Neural cell (in vitro differentiated cells): ENCODE measurements around the gene TEX14. TPM values are rescaled to one million over a fixed set of nuclear protein-coding genes. Genes with fewer than 3 reads are reported as not detected.

Experiments used
- H2AFZ ChIP-seq: fragments of 200-600, 300-800 bp; sonication (generic), shearing (Covaris generic); 2 replicates; pipeline ENCODE4 v1.6.0; 2014; ENCODE audit warnings: low read depth, mild to moderate bottlenecking, antibody characterized with exemption, low read length, moderate library complexity
- H3F3A ChIP-seq: fragments of 200-600 bp; shearing (Covaris generic); 2 replicates; pipeline ENCODE4 v1.6.1; 2016; ENCODE audit warnings: mild to moderate bottlenecking, moderate library complexity, mixed read lengths, antibody characterized with exemption, low read length; ENCODE audit not compliant: insufficient read depth, poor library complexity, severe bottlenecking
- H3K27ac ChIP-seq: fragments of 200-600, 300-800 bp; sonication (generic), shearing (Covaris generic); 2 replicates; pipeline ENCODE4 v1.5.1; 2014; ENCODE audit warnings: mild to moderate bottlenecking, low read length, moderate library complexity
- H3K27me3 ChIP-seq: fragments of 300-800, 200-600 bp; sonication (generic), shearing (Covaris generic); 2 replicates; pipeline ENCODE4 v1.6.0; 2014; ENCODE audit warnings: mild to moderate bottlenecking, low read depth, low read length, moderate library complexity; ENCODE audit not compliant: insufficient read depth
- H3K36me3 ChIP-seq: fragments of 300-800, 200-600 bp; sonication (generic), shearing (Covaris generic); 2 replicates; pipeline ENCODE4 v1.5.1; 2014; ENCODE audit warnings: mild to moderate bottlenecking, antibody characterized with exemption, low read length, moderate library complexity; ENCODE audit not compliant: insufficient read depth
- H3K4me2 ChIP-seq: fragments of 300-800, 200-600 bp; sonication (generic), shearing (Covaris generic); 2 replicates; pipeline ENCODE4 v1.6.0; 2014; ENCODE audit warnings: mild to moderate bottlenecking, low read length
- H3K4me3 ChIP-seq: fragments of 300-800, 200-600 bp; sonication (generic), shearing (Covaris generic); 2 replicates; pipeline ENCODE4 v1.5.1; 2014; ENCODE audit warnings: mild to moderate bottlenecking, low read length, moderate library complexity
- H3K79me2 ChIP-seq: fragments of 200-600 bp; shearing (Covaris generic); replicated peaks from 2 replicates; pipeline ENCODE4 v1.6.0; 2014; ENCODE audit warnings: mild to moderate bottlenecking, low read length, moderate library complexity; ENCODE audit not compliant: insufficient read depth
- H3K9ac ChIP-seq: fragments of 300-800, 200-600 bp; sonication (generic), shearing (Covaris generic); 2 replicates; pipeline ENCODE4 v1.6.1; 2016; ENCODE audit warnings: mild to moderate bottlenecking, low read length, mixed read lengths
- H3K9me2 ChIP-seq: fragments of 200-600 bp; shearing (Covaris generic); 2 replicates; pipeline ENCODE4 v1.6.1; 2016; ENCODE audit warnings: mild to moderate bottlenecking, low read length, mixed read lengths; ENCODE audit not compliant: insufficient read depth
- H3K9me3 ChIP-seq: fragments of 200-600, 300-800 bp; sonication (generic), shearing (Covaris generic); 2 replicates; pipeline ENCODE4 v1.6.1; 2016; ENCODE audit warnings: mild to moderate bottlenecking, mixed run types, low read length, moderate library complexity, mixed read lengths
- H4K20me1 ChIP-seq: fragments of 200-600 bp; shearing (Covaris generic); 2 replicates; pipeline ENCODE4 v1.6.1; 2016; ENCODE audit warnings: mild to moderate bottlenecking, mixed run types; ENCODE audit not compliant: insufficient read depth
- EP300 ChIP-seq: fragments of 450-650 bp; conservative IDR thresholded peaks from 2 replicates; pipeline ENCODE4 v1.6.1; 2014; ENCODE audit warnings: antibody characterized with exemption, mild to moderate bottlenecking, moderate library complexity; ENCODE audit not compliant: poor library complexity, severe bottlenecking
- EZH2 ChIP-seq: fragments of 200-600, 300-800 bp; shearing (Covaris generic), sonication (generic); IDR thresholded peaks from 2 replicates; pipeline ENCODE4 v1.6.1; 2014; ENCODE audit warnings: antibody characterized with exemption, low read length, borderline replicate concordance, mild to moderate bottlenecking; ENCODE audit not compliant: insufficient read depth, poor library complexity, severe bottlenecking
- MXI1 ChIP-seq: fragments of 450-650 bp; conservative IDR thresholded peaks from 2 replicates; pipeline ENCODE4 v1.6.1; 2014; ENCODE audit warnings: antibody characterized with exemption, mild to moderate bottlenecking; ENCODE audit not compliant: poor library complexity, severe bottlenecking
- POLR2AphosphoS5 ChIP-seq: IDR thresholded peaks from 2 replicates; pipeline ENCODE4 v1.6.1; 2012
- RAD21 ChIP-seq: fragments of 450-650 bp; conservative IDR thresholded peaks from 2 replicates; pipeline ENCODE4 v1.6.1; 2014; ENCODE audit warnings: antibody characterized with exemption, mild to moderate bottlenecking, moderate library complexity
- SMC3 ChIP-seq: fragments of 450-650 bp; conservative IDR thresholded peaks from 2 replicates; pipeline ENCODE4 v1.6.1; 2014; ENCODE audit warnings: antibody characterized with exemption, mild to moderate bottlenecking, moderate library complexity; ENCODE audit not compliant: poor library complexity
- TAF1 ChIP-seq: IDR thresholded peaks from 2 replicates; pipeline ENCODE4 v1.6.1; 2012; ENCODE audit warnings: low read depth
- polyA plus RNA-seq: library from polyadenylated mRNA; depleted of rRNA; stranded (reverse); fragments of >200 nt; gene quantifications from 2 replicates; pipeline ENCODE4 v1.2.3, GENCODE V29; 2014
- TF ChIP-seq, protein P1 (sequence below): fragments of 450-650 bp; IDR thresholded peaks from 2 replicates; pipeline ENCODE4 v1.5.1; 2014; ENCODE audit warnings: antibody characterized with exemption, mild to moderate bottlenecking, moderate library complexity; ENCODE audit not compliant: poor library complexity, severe bottlenecking
- TF ChIP-seq, protein P2 (sequence below): IDR thresholded peaks from 2 replicates; pipeline ENCODE4 v1.6.1; 2012; ENCODE audit warnings: borderline replicate concordance

TEX14 gene
- polyA plus RNA-seq, 1 donor from 2014 or later, result 1.4 TPM

DNA sequence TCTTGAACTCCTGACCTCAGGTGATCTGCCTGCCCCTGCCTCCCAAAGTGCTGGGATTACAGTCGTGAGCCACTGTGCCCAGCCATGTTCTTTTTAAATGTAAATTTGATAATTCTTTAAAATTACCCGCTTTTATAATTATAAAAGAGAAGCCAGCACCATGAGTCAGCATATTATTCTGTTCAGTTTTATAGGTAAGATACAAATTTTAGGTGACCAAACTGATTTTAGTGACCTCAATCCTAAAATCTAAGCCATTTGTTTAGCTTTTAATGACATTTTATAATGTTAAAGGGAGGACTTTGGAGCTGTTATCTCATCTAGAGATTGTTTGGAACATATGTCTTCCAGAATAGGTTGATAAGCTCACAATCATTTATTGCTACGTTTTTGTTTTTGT, 43.0 kb upstream of the TEX14 start:
- Histone ChIP-seq H3K27me3 (no peaks in the 10 kb centered on the region), H3K9me2 (no peaks in the 10 kb centered on the region), H3K36me3 (no peaks in the 10 kb centered on the region), H3K4me2 (no peak overlapping the region), H3K9ac (no peak overlapping the region), H2AFZ (no peak overlapping the region), H3K4me3 (no peak overlapping the region), H3K9me3 (no peaks in the 10 kb centered on the region), H3K27ac (no peak overlapping the region), H3F3A (no peaks in the 10 kb centered on the region), H3K79me2 (no peaks in the 10 kb centered on the region), H4K20me1 (no peaks in the 10 kb centered on the region)
- TF ChIP-seq POLR2AphosphoS5 (no peak), MXI1 (no peak), SMC3 (no peak), TAF1 (no peak), EP300 (no peak), RAD21 (no peak)
- TF ChIP-seq, protein P1, sequence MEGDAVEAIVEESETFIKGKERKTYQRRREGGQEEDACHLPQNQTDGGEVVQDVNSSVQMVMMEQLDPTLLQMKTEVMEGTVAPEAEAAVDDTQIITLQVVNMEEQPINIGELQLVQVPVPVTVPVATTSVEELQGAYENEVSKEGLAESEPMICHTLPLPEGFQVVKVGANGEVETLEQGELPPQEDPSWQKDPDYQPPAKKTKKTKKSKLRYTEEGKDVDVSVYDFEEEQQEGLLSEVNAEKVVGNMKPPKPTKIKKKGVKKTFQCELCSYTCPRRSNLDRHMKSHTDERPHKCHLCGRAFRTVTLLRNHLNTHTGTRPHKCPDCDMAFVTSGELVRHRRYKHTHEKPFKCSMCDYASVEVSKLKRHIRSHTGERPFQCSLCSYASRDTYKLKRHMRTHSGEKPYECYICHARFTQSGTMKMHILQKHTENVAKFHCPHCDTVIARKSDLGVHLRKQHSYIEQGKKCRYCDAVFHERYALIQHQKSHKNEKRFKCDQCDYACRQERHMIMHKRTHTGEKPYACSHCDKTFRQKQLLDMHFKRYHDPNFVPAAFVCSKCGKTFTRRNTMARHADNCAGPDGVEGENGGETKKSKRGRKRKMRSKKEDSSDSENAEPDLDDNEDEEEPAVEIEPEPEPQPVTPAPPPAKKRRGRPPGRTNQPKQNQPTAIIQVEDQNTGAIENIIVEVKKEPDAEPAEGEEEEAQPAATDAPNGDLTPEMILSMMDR, result no peak
- TF ChIP-seq, protein P2, sequence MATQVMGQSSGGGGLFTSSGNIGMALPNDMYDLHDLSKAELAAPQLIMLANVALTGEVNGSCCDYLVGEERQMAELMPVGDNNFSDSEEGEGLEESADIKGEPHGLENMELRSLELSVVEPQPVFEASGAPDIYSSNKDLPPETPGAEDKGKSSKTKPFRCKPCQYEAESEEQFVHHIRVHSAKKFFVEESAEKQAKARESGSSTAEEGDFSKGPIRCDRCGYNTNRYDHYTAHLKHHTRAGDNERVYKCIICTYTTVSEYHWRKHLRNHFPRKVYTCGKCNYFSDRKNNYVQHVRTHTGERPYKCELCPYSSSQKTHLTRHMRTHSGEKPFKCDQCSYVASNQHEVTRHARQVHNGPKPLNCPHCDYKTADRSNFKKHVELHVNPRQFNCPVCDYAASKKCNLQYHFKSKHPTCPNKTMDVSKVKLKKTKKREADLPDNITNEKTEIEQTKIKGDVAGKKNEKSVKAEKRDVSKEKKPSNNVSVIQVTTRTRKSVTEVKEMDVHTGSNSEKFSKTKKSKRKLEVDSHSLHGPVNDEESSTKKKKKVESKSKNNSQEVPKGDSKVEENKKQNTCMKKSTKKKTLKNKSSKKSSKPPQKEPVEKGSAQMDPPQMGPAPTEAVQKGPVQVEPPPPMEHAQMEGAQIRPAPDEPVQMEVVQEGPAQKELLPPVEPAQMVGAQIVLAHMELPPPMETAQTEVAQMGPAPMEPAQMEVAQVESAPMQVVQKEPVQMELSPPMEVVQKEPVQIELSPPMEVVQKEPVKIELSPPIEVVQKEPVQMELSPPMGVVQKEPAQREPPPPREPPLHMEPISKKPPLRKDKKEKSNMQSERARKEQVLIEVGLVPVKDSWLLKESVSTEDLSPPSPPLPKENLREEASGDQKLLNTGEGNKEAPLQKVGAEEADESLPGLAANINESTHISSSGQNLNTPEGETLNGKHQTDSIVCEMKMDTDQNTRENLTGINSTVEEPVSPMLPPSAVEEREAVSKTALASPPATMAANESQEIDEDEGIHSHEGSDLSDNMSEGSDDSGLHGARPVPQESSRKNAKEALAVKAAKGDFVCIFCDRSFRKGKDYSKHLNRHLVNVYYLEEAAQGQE, result no peak

DNA sequence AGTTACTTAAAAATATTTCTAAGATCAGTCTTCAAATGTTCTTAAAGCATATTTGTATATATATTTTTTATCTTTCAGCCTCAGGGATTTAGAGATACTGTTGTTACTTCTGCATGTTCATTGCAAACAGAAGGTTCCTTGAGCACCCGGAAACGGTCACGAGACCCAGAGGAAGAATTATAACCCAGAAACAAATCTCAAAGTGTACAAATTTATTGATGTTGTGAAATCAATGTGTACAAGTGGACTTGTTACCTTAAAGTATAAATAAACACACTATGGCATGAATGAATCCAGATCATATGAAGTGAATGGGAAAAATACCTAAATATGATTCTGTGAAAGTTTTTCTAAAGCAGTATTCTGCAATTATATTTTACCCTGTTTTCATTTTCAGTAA, 42.2 kb upstream of the TEX14 start:
- Histone ChIP-seq H3K4me2 (no peak overlapping the region), H3K79me2 (no peaks in the 10 kb centered on the region), H3K9me2 (no peaks in the 10 kb centered on the region), H3K4me3 (no peak overlapping the region), H3F3A (no peaks in the 10 kb centered on the region), H2AFZ (no peak overlapping the region), H3K36me3 (no peaks in the 10 kb centered on the region), H4K20me1 (no peaks in the 10 kb centered on the region), H3K9me3 (no peaks in the 10 kb centered on the region), H3K27ac (no peak overlapping the region), H3K9ac (no peak overlapping the region), H3K27me3 (no peaks in the 10 kb centered on the region)
- TF ChIP-seq, protein P2, result no peak
- TF ChIP-seq EZH2 (no peak), MXI1 (no peak), RAD21 (no peak), SMC3 (no peak), EP300 (no peak), POLR2AphosphoS5 (no peak), TAF1 (no peak)
- TF ChIP-seq, protein P1, result no peak
